ENCODE results near the gene SEPTIN8.

- TF ChIP-seq CTCF (IDR thresholded peaks at IDR 0.05; ENCODE audit: low read depth, low read length) = no peak
- TF ChIP-seq EZH2phosphoT487 (IDR thresholded peaks at IDR 0.05; ENCODE audit: low read depth) = no peak
These were observed 1.8 kb upstream of the SEPTIN8 start for GRCh38 chr5:132778856-132779255.
